ENCODE results near the gene MAP4K4.

DNA sequence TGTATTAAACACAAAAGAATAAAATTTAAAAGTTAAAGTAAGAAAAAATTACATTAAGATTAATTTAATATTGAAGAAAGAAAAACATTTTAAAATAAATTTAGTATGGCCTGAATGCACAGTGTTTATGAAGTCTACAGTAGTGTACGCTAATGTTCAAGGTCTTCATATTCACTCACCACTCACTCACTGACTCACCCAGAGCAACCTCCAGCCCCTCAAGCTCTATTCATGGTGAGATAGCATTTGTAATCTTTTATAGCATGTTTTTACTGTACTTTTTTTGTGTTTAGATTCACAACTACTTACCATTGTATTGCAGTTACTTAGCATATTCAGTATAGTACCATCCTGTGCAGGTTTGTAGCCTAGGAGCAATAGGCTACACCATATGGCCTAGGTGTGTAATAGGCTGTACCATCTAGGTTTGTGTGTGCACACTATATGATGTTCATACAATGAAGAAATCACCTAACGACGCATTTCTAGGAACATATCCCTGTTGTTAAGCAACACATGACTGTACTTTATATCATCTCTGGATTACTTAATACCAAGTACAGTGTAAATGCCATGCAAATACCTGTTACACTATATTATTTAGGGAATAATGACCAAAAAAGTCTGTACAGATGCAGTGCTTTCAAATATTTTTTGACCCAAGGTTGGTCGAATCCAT is 150.3 kb downstream of the MAP4K4 start:
- TF ChIP-seq GATA3 (IDR thresholded peaks at IDR 0.05; ENCODE audit: low read depth, low read length) (no peak), GATA2 (IDR thresholded peaks at IDR 0.05; ENCODE audit: low read depth, low read length) (no peak)

All from SH-SY5Y (cell line).